ENCODE results near the gene CISH. TPM values are rescaled to one million over a fixed set of nuclear protein-coding genes. Genes with fewer than 3 reads are reported as not detected.

CISH gene
- 1 to 10 TPM; 5.1 to 7.6 TPM for total RNA-seq

DNA sequence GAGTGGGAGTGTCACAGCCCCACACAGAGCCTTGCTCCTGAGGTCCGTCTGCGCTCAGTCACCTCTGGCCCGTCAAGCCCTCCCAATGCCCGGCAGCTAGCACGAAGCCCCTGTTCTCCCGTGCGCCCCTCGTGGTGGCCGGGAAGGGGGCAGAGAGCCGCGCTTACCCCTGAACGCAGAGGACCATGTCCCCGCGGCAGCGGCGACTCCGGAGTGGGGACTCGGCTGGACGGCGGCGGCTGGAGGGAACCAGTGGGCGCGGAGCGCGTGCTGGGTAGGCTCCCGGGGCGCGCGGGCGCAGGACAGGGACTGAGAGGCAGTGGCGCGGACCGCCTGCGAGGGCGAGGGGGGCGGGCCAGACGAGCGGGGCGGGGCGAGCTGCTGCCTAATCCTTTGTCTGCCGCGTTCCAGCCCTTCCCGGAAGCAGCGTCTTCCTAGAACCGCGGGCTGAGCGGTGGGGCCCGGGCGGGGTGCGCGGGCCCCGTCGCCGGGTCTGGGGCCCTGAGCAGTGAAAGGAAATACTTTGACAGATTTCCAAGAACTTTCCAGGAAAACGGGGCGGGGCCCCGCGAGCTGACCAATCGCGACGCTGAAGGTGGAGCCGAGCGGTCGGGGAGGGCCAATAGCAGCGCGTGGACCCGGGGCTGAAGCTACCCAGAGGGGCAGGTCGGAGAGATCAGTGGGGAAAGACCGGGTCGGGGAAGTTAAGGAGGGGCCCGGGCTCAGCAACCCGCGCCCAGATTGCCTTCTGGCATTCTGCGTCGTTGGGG lies at the start of gene CISH:
Gene CISH, minus strand, starts transcription at position 311 of the 770 bp plus-strand sequence. Its CDS starts 124 bp downstream, at position 187.
- WGBS: under 1% methylated on average over 62 of the region's 75 CpGs
- Histone ChIP-seq H3K27ac (peak within 1 kb of the TSS; percentile 71 to 78), H3K27me3 (replicated peaks; ENCODE audit: insufficient read depth) (no peaks in the 10 kb centered on the region), H3K9me3 (no peaks in the 10 kb centered on the region), H3K36me3 (no peaks in the 10 kb centered on the region), H3K4me3 (peak within 1 kb of the TSS; percentile 52 to 62), H3K4me1 (replicated peaks) (peaks cover 2% of the 10 kb centered on the region)
- peak; percentile 92 for TF ChIP-seq POLR2A (IDR thresholded peaks at IDR 0.05)
- TF ChIP-seq, protein P1, sequence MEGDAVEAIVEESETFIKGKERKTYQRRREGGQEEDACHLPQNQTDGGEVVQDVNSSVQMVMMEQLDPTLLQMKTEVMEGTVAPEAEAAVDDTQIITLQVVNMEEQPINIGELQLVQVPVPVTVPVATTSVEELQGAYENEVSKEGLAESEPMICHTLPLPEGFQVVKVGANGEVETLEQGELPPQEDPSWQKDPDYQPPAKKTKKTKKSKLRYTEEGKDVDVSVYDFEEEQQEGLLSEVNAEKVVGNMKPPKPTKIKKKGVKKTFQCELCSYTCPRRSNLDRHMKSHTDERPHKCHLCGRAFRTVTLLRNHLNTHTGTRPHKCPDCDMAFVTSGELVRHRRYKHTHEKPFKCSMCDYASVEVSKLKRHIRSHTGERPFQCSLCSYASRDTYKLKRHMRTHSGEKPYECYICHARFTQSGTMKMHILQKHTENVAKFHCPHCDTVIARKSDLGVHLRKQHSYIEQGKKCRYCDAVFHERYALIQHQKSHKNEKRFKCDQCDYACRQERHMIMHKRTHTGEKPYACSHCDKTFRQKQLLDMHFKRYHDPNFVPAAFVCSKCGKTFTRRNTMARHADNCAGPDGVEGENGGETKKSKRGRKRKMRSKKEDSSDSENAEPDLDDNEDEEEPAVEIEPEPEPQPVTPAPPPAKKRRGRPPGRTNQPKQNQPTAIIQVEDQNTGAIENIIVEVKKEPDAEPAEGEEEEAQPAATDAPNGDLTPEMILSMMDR (IDR thresholded peaks at IDR 0.05): peak in 1 of 4 experiments; percentile 39
- no peak for TF ChIP-seq POLR2AphosphoS5 (IDR thresholded peaks at IDR 0.05)
- intact Hi-C loops (cut with DNase I): loop anchor here (5.0 to 10.0 kb wide), 2 partner anchors 254 to 1063 kb away; partner anchors contain the start of genes TEX264 and TMEM115
- DNase-seq (ENCODE audit: low spot score): peak; percentile 91

DNA sequence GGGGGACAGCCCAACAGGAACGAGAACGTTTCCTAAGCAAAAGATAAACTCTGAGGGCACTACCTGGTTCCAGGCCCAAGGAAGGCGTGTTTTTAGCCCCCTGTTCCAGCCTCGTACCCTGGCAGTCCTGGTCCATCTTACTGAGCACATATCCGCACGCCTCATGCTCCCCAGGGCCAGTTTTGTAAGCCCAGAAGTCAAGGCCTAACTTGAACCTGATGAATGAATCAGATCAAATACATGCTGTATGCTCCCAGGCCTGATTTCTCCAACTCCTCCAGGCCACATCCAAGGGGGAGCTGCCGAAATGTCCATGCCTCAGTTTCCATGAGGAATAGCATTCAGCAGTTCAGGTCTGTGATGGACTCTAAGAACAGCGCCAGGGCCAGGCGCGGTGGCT lies 48.8 kb upstream of the CISH start:
- Histone ChIP-seq H3K4me3 (no peak overlapping the region), H3K9me3 (no peaks in the 10 kb centered on the region), H3K36me3 (no peaks in the 10 kb centered on the region), H3K27me3 (replicated peaks; ENCODE audit: insufficient read depth) (no peaks in the 10 kb centered on the region), H3K27ac (no peak overlapping the region), H3K4me1 (replicated peaks) (no peaks in the 10 kb centered on the region)
- no peak for DNase-seq (ENCODE audit: low spot score)
- intact Hi-C loops (cut with DNase I): no loop called here
- 89% methylated on average over 10 of the region's 10 CpGs for WGBS
- no peak for TF ChIP-seq POLR2AphosphoS5 (IDR thresholded peaks at IDR 0.05)
- TF ChIP-seq POLR2A (IDR thresholded peaks at IDR 0.05): no peak
- TF ChIP-seq, protein P1 (IDR thresholded peaks at IDR 0.05): no peak

- Histone ChIP-seq H3K9me3 (no peaks in the 10 kb centered on the region), H3K27me3 (replicated peaks; ENCODE audit: insufficient read depth) (no peaks in the 10 kb centered on the region), H3K27ac (no peak overlapping the region), H3K36me3 (no peaks in the 10 kb centered on the region), H3K4me1 (replicated peaks) (no peaks in the 10 kb centered on the region), H3K4me3 (no peak overlapping the region)
- TF ChIP-seq POLR2A (IDR thresholded peaks at IDR 0.05) (no peak), POLR2AphosphoS5 (IDR thresholded peaks at IDR 0.05) (no peak)
- TF ChIP-seq, protein P1 (IDR thresholded peaks at IDR 0.05): no peak
- no peak for DNase-seq (ENCODE audit: low spot score)
- 88% methylated on average over 3 of the region's 3 CpGs for WGBS
- intact Hi-C loops (cut with DNase I): no loop called here
Observed at GRCh38 chr3:50658831-50659230, 47.3 kb upstream of the CISH start.

- H3K27me3 ChIP-seq (replicated peaks; ENCODE audit: insufficient read depth): no peaks in the 10 kb centered on the region
- H3K4me1 ChIP-seq (replicated peaks): no peaks in the 10 kb centered on the region
- TF ChIP-seq, protein P1 (IDR thresholded peaks at IDR 0.05): no peak
- TF ChIP-seq POLR2AphosphoS5 (IDR thresholded peaks at IDR 0.05) (no peak), POLR2A (IDR thresholded peaks at IDR 0.05) (no peak)
- H3K36me3 ChIP-seq: no peaks in the 10 kb centered on the region
- H3K4me3 ChIP-seq: no peak overlapping the region
- H3K27ac ChIP-seq: no peak overlapping the region
- WGBS: over 99% methylated on average over 6 of the region's 6 CpGs
- DNase-seq (ENCODE audit: low spot score): no peak
- intact Hi-C loops (cut with DNase I): no loop called here
- no peaks in the 10 kb centered on the region for H3K9me3 ChIP-seq
Observed at GRCh38 chr3:50658416-50658815, 46.8 kb upstream of the CISH start.

DNA sequence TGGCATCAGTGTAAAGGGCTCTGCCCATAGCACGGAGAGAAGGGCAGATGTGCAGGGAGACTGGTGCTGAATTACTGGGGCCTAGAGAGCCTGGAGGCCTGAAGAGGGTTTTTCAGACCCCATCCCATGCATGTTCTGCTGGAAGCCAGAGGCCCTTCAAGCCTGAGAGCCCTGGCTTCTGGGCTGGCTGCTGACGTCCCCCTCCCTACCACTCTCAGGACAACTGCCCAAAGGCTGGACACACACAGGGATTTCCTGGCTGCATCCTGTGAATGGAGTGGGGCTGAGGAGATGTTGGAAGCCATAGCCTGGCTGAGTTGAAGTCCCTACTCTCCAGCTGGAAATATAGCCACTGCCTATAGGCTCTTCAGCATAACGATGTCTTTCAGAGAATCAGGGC lies 46.2 kb upstream of the CISH start:
- Histone ChIP-seq H3K4me3 (no peak overlapping the region), H3K27ac (no peak overlapping the region), H3K4me1 (replicated peaks) (no peaks in the 10 kb centered on the region), H3K27me3 (replicated peaks; ENCODE audit: insufficient read depth) (no peaks in the 10 kb centered on the region), H3K9me3 (no peaks in the 10 kb centered on the region), H3K36me3 (no peaks in the 10 kb centered on the region)
- WGBS: 89% methylated on average over 3 of the region's 3 CpGs
- no peak for DNase-seq (ENCODE audit: low spot score)
- TF ChIP-seq POLR2A (IDR thresholded peaks at IDR 0.05) (no peak), POLR2AphosphoS5 (IDR thresholded peaks at IDR 0.05) (no peak)
- TF ChIP-seq, protein P1 (IDR thresholded peaks at IDR 0.05): no peak
- intact Hi-C loops (cut with DNase I): no loop called here
